Colon (tissue), 2 donors: ENCODE data around the gene ZNF263.

ENCODE experiments used
- FAIRE-seq: peaks from 2 replicates; lab custom pipeline; 2012; peaks lifted over from hg19 to GRCh38; lab: Jason Lieb, UNC
- donor health status: control.
- donor health status: control.

ZNF263 gene

GRCh38 chr16:3282730-3283542 is at the start of gene ZNF263:
Gene ZNF263 (plus strand): TSS chr16:3283491. CDS start chr16:3283819, 328 bp downstream.
- FAIRE-seq: no peak

GRCh38 chr16:3234543-3234856 is 48.8 kb upstream of the ZNF263 start:
- no peak for FAIRE-seq

GRCh38 chr16:3234857-3235561 is 48.3 kb upstream of the ZNF263 start, which contains the start of gene ZNF200:
Gene ZNF200 (minus strand): TSS chr16:3235158. CDS start chr16:3233755, 1,403 bp downstream.
- FAIRE-seq: no peak

GRCh38 chr16:3235856-3236669 is 47.2 kb upstream of the ZNF263 start:
- no peak for FAIRE-seq

GRCh38 chr16:3241761-3242160 is 41.5 kb upstream of the ZNF263 start:
- FAIRE-seq: no peak

GRCh38 chr16:3242709-3243108 is 40.6 kb upstream of the ZNF263 start:
- FAIRE-seq: no peak

GRCh38 chr16:3243882-3244281 is 39.4 kb upstream of the ZNF263 start:
- no peak for FAIRE-seq

GRCh38 chr16:3246002-3246401 is 37.3 kb upstream of the ZNF263 start:
- no peak for FAIRE-seq

- no peak for FAIRE-seq
Measured at GRCh38 chr16:3246876-3247275, 36.4 kb upstream of the ZNF263 start.

GRCh38 chr16:3248596-3248995 is 34.7 kb upstream of the ZNF263 start:
- no peak for FAIRE-seq

GRCh38 chr16:3249020-3249419 is 34.3 kb upstream of the ZNF263 start:
- no peak for FAIRE-seq

- FAIRE-seq: no peak
Measured at GRCh38 chr16:3249451-3249850, 33.8 kb upstream of the ZNF263 start.

GRCh38 chr16:3252967-3253366 is 30.3 kb upstream of the ZNF263 start:
- no peak for FAIRE-seq

- no peak for FAIRE-seq
Measured at GRCh38 chr16:3254309-3254708, 29.0 kb upstream of the ZNF263 start.

GRCh38 chr16:3256146-3256865 is 27.0 kb upstream of the ZNF263 start, which contains the start of gene MEFV:
Gene MEFV (minus strand): TSS chr16:3256633. CDS start chr16:3256587, 46 bp downstream.
- no peak for FAIRE-seq

- FAIRE-seq: no peak
Measured at GRCh38 chr16:3256866-3257465, 26.3 kb upstream of the ZNF263 start.

GRCh38 chr16:3259836-3260235 is 23.5 kb upstream of the ZNF263 start:
- FAIRE-seq: no peak

- FAIRE-seq: no peak
Measured at GRCh38 chr16:3262517-3262916, 20.8 kb upstream of the ZNF263 start.

- no peak for FAIRE-seq
Measured at GRCh38 chr16:3264137-3265036, 18.9 kb upstream of the ZNF263 start.

GRCh38 chr16:3266873-3267537 is 16.3 kb upstream of the ZNF263 start:
- no peak for FAIRE-seq
